ENCODE data around the gene BDNF. TPM values are rescaled to one million over a fixed set of nuclear protein-coding genes. Genes with fewer than 3 reads are reported as not detected.

The BDNF gene
- total RNA-seq, 1 experiment from 2014 or later: 4.8 TPM

DNA sequence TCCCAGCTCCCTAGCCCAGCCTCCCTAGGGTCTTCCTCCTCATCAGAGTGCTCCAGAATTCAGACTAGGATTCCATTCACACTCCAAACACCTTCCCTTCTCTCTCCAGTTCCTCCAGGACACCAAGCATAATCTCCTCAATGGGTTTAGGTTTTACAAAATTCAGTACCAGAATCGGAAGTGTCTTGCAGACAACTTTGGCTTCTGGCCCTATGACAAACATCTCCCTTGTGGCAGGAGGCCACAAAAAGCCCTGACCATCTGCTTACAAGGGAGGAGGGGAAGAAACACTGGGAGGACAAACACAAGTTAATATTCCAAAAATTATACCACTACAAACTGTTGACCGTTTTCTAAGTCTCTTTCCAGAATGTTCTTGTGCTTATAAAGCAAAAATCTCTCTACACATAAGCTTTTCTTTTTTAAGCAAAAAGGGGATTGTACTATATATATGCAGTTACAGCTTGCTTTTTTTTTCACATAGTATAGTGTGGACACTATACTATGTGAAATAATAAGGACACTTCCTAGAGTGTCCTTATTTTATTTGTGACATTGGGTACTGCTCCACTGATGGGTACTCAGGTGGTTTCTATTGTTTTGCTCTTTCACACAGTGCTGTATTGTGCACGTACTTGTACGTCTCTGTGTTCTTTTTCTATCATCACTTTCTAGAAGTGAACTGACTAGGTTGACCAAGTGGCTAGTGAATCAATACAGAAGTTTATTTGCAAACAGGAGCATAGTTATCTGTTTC is 78.7 kb downstream of the BDNF start:
- no peaks in the 10 kb centered on the region for H3K9me3 Mint-ChIP-seq
- CTCF ChIA-PET: no interaction called here
- no peaks in the 10 kb centered on the region for H3K27me3 Mint-ChIP-seq (ENCODE audit: low read depth)
- TF ChIP-seq, protein P1, sequence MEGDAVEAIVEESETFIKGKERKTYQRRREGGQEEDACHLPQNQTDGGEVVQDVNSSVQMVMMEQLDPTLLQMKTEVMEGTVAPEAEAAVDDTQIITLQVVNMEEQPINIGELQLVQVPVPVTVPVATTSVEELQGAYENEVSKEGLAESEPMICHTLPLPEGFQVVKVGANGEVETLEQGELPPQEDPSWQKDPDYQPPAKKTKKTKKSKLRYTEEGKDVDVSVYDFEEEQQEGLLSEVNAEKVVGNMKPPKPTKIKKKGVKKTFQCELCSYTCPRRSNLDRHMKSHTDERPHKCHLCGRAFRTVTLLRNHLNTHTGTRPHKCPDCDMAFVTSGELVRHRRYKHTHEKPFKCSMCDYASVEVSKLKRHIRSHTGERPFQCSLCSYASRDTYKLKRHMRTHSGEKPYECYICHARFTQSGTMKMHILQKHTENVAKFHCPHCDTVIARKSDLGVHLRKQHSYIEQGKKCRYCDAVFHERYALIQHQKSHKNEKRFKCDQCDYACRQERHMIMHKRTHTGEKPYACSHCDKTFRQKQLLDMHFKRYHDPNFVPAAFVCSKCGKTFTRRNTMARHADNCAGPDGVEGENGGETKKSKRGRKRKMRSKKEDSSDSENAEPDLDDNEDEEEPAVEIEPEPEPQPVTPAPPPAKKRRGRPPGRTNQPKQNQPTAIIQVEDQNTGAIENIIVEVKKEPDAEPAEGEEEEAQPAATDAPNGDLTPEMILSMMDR (IDR thresholded peaks at IDR 0.05): no peak
- TF ChIP-seq ESRRA (CRISPR knock-in tag; IDR thresholded peaks at IDR 0.05; ENCODE audit: borderline replicate concordance) (no peak), IRF2 (CRISPR knock-in tag; IDR thresholded peaks at IDR 0.05; ENCODE audit: borderline replicate concordance, low read depth) (no peak), SOX15 (CRISPR knock-in tag; IDR thresholded peaks at IDR 0.05) (no peak), EMX1 (CRISPR knock-in tag; IDR thresholded peaks at IDR 0.05) (no peak), FOXJ3 (CRISPR knock-in tag; IDR thresholded peaks at IDR 0.05; ENCODE audit: borderline replicate concordance) (no peak), ZNF416 (CRISPR knock-in tag; IDR thresholded peaks at IDR 0.05) (0 out of 2 replicates have a peak, but pooled peaks have one; percentile 61), ZNF423 (CRISPR knock-in tag; IDR thresholded peaks at IDR 0.05) (no peak), NFE2L1 (CRISPR knock-in tag; IDR thresholded peaks at IDR 0.05) (no peak), ZNF263 (CRISPR knock-in tag; IDR thresholded peaks at IDR 0.05; ENCODE audit: low read depth) (no peak), GRHL2 (CRISPR knock-in tag; IDR thresholded peaks at IDR 0.05; ENCODE audit: insufficient replicate concordance, severe bottlenecking) (no peak)
- TF ChIP-seq, protein P2, sequence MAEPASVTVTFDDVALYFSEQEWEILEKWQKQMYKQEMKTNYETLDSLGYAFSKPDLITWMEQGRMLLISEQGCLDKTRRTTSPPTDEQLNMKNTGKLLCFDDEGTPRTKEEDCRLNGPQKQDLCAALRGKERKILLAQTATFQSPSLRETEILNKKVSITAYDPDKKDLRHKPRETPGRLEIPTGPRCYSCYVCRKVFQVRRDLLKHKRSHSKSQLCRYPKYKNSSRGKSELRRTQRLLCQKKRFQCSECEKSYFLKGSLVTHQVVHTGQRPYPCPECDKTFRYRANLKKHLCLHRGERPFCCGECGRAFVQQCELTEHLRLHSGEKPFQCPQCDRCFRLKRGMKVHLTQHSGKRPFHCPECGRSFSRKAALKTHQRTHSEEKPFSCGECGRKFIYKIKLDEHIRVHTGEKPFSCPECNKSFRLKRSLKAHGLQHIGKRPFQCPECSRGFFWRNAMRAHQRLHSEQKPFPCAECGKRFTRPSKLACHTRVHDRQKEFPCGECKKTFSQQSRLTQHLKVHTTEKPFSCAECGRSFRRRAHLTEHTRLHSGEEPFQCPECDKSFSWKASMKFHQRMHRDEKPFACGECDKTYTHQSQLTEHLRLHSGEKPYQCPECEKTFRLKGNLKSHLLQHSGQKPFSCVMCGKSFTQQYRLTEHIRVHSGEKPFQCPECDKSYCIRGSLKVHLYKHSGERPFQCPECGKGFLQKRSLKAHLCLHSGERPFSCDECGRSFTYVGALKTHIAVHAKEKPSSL (CRISPR knock-in tag; conservative IDR thresholded peaks at IDR 0.05): 0 out of 2 replicates have a peak, but pooled peaks have one; percentile 16
- TF ChIP-seq, protein P3, sequence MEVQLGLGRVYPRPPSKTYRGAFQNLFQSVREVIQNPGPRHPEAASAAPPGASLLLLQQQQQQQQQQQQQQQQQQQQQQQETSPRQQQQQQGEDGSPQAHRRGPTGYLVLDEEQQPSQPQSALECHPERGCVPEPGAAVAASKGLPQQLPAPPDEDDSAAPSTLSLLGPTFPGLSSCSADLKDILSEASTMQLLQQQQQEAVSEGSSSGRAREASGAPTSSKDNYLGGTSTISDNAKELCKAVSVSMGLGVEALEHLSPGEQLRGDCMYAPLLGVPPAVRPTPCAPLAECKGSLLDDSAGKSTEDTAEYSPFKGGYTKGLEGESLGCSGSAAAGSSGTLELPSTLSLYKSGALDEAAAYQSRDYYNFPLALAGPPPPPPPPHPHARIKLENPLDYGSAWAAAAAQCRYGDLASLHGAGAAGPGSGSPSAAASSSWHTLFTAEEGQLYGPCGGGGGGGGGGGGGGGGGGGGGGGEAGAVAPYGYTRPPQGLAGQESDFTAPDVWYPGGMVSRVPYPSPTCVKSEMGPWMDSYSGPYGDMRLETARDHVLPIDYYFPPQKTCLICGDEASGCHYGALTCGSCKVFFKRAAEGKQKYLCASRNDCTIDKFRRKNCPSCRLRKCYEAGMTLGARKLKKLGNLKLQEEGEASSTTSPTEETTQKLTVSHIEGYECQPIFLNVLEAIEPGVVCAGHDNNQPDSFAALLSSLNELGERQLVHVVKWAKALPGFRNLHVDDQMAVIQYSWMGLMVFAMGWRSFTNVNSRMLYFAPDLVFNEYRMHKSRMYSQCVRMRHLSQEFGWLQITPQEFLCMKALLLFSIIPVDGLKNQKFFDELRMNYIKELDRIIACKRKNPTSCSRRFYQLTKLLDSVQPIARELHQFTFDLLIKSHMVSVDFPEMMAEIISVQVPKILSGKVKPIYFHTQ (CRISPR knock-in tag; IDR thresholded peaks at IDR 0.05): 0 out of 2 replicates have a peak, but pooled peaks have one; percentile 53
- TF ChIP-seq, protein P4, sequence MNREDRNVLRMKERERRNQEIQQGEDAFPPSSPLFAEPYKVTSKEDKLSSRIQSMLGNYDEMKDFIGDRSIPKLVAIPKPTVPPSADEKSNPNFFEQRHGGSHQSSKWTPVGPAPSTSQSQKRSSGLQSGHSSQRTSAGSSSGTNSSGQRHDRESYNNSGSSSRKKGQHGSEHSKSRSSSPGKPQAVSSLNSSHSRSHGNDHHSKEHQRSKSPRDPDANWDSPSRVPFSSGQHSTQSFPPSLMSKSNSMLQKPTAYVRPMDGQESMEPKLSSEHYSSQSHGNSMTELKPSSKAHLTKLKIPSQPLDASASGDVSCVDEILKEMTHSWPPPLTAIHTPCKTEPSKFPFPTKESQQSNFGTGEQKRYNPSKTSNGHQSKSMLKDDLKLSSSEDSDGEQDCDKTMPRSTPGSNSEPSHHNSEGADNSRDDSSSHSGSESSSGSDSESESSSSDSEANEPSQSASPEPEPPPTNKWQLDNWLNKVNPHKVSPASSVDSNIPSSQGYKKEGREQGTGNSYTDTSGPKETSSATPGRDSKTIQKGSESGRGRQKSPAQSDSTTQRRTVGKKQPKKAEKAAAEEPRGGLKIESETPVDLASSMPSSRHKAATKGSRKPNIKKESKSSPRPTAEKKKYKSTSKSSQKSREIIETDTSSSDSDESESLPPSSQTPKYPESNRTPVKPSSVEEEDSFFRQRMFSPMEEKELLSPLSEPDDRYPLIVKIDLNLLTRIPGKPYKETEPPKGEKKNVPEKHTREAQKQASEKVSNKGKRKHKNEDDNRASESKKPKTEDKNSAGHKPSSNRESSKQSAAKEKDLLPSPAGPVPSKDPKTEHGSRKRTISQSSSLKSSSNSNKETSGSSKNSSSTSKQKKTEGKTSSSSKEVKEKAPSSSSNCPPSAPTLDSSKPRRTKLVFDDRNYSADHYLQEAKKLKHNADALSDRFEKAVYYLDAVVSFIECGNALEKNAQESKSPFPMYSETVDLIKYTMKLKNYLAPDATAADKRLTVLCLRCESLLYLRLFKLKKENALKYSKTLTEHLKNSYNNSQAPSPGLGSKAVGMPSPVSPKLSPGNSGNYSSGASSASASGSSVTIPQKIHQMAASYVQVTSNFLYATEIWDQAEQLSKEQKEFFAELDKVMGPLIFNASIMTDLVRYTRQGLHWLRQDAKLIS (CRISPR knock-in tag; IDR thresholded peaks at IDR 0.05; ENCODE audit: borderline replicate concordance): no peak
- TF ChIP-seq, protein P5, sequence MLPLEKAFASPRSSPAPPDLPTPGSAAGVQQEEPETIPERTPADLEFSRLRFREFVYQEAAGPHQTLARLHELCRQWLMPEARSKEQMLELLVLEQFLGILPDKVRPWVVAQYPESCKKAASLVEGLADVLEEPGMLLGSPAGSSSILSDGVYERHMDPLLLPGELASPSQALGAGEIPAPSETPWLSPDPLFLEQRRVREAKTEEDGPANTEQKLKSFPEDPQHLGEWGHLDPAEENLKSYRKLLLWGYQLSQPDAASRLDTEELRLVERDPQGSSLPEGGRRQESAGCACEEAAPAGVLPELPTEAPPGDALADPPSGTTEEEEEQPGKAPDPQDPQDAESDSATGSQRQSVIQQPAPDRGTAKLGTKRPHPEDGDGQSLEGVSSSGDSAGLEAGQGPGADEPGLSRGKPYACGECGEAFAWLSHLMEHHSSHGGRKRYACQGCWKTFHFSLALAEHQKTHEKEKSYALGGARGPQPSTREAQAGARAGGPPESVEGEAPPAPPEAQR (CRISPR knock-in tag; IDR thresholded peaks at IDR 0.05): no peak
- H3K36me3 Mint-ChIP-seq: peaks cover 81% of the 10 kb centered on the region
- no peak overlapping the region for H3K4me3 Mint-ChIP-seq
- peak overlapping the region; percentile 37; the same call in 1 of the 2 replicates for H3K27ac Mint-ChIP-seq
- POLR2A ChIA-PET: no interaction called here
- H3K4me1 Mint-ChIP-seq: peaks cover 84% of the 10 kb centered on the region
- ATAC-seq (no peak), DNase-seq (ENCODE audit: low spot score) (no peak)
